Thyroid gland (tissue), 4 donors: ENCODE data around the gene FOXF2. TPM values are rescaled to one million over a fixed set of nuclear protein-coding genes. Genes with fewer than 3 reads are reported as not detected.

Source experiments
- DNase-seq, 2 donors: peaks; one replicate each; pipeline ENCODE4 v3.0.0-alpha.2; 2019
- H3K27ac ChIP-seq, 3 donors: fragments of 200-600 bp; sonication (generic); 1 replicate in 2 of 3; 2 replicates in 1 of 3; pipeline ENCODE4 v1.5.1; 2016 to 2019; ENCODE audit warnings: mild to moderate bottlenecking in 1 of 3, moderate library complexity in 1 of 3
- H3K27me3 ChIP-seq: fragments of 200-600 bp; sonication (generic); one replicate; pipeline ENCODE4 v1.5.1; 2019
- H3K36me3 ChIP-seq, 2 donors: fragments of 200-600 bp; sonication (generic); one replicate each; pipeline ENCODE4 v1.5.1; 2016 to 2019
- H3K4me1 ChIP-seq, 2 donors: fragments of 200-600 bp; sonication (generic); one replicate each; pipeline ENCODE4 v1.5.1; 2017 to 2019
- H3K4me3 ChIP-seq, 3 donors: fragments of 200-600 bp; sonication (generic); replicated peaks in 1 of 3; 1 replicate in 2 of 3; 2 replicates in 1 of 3; pipeline ENCODE4 v1.5.1; 2016; ENCODE audit warnings: mild to moderate bottlenecking in 1 of 3
- H3K9me3 ChIP-seq: fragments of 200-600 bp; sonication (generic); one replicate; pipeline ENCODE4 v1.5.1; 2017
- CTCF ChIP-seq, 6 experiments: fragments of 200-600 bp in 3 of 6; fragments of 450-650 bp in 3 of 6; sonication (generic) in 3 of 6; IDR thresholded peaks; one replicate each; pipeline ENCODE4 v1.5.1; 2016 to 2019; ENCODE audit warnings: antibody characterized with exemption in 6 of 6, mild to moderate bottlenecking in 2 of 6, inconsistent platforms in 1 of 6, moderate library complexity in 1 of 6
- POLR2A ChIP-seq, 2 donors: fragments of 450-650 bp; IDR thresholded peaks; one replicate each; pipeline ENCODE4 v1.6.1; 2017; ENCODE audit warnings: antibody characterized with exemption in 2 of 2, mild to moderate bottlenecking in 2 of 2, moderate library complexity in 1 of 2
- WGBS, 2 donors: methylation state at CpG; one replicate each; pipeline ENCODE4 v1.1.5; 2017; 5-methylcytosine and 5-hydroxymethylcytosine counted together
- intact Hi-C: fragments of 100-400 bp; cut with DNase I; formaldehyde crosslinking; loops from one replicate; pipeline ENCODE4 v1.15.1; 2023
- total RNA-seq, 4 donors: library from RNA; depleted of rRNA; stranded (reverse); fragments of >200 nt; gene quantifications; one replicate each; pipeline ENCODE4 v1.2.3, GENCODE V29; 2016

The FOXF2 gene
- total RNA-seq, 4 donors from 2014 or later: 1.3 to 2.0 (median 1.7) TPM

GRCh38 chr6:1415416-1416063, 26.2 kb downstream of the FOXF2 start:
- H3K27me3 ChIP-seq: no peaks in the 10 kb centered on the region
- intact Hi-C loops: no loop called here
- H3K4me3 ChIP-seq: no peak overlapping the region
- DNase-seq: no peak
- no peaks in the 10 kb centered on the region for H3K36me3 ChIP-seq
- TF ChIP-seq POLR2A (IDR thresholded peaks at IDR 0.05) (no peak), CTCF (IDR thresholded peaks at IDR 0.05) (no peak)
- 83 to 93% methylated on average over 10 of the region's 10 CpGs for WGBS, 2 donors
- H3K4me1 ChIP-seq: no peaks in the 10 kb centered on the region
- H3K27ac ChIP-seq: no peak overlapping the region
- no peaks in the 10 kb centered on the region for H3K9me3 ChIP-seq

- intact Hi-C loops: no loop called here
- Histone ChIP-seq H3K9me3 (no peaks in the 10 kb centered on the region), H3K27ac (no peak overlapping the region), H3K36me3 (no peaks in the 10 kb centered on the region), H3K4me1 (no peaks in the 10 kb centered on the region), H3K27me3 (no peaks in the 10 kb centered on the region), H3K4me3 (no peak overlapping the region)
- no peak for TF ChIP-seq POLR2A (IDR thresholded peaks at IDR 0.05)
- TF ChIP-seq CTCF (IDR thresholded peaks at IDR 0.05): no peak
- DNase-seq: no peak
- 62 to 77% methylated on average over 11 to 12 of the region's 21 CpGs for WGBS, 2 donors
These were observed 26.9 kb downstream of the FOXF2 start for GRCh38 chr6:1416191-1416760.

- Histone ChIP-seq H3K4me1 (no peaks in the 10 kb centered on the region), H3K27me3 (no peaks in the 10 kb centered on the region), H3K27ac (no peak overlapping the region), H3K4me3 (no peak overlapping the region), H3K9me3 (no peaks in the 10 kb centered on the region), H3K36me3 (no peaks in the 10 kb centered on the region)
- DNase-seq: no peak
- intact Hi-C loops: no loop called here
- WGBS, 2 donors: 81 to 86% methylated on average over 11 of the region's 11 CpGs
- TF ChIP-seq POLR2A (IDR thresholded peaks at IDR 0.05): no peak
- TF ChIP-seq CTCF (IDR thresholded peaks at IDR 0.05): no peak
These were observed 27.4 kb downstream of the FOXF2 start for GRCh38 chr6:1416820-1417219.

- no peaks in the 10 kb centered on the region for H3K27me3 ChIP-seq
- intact Hi-C loops: no loop called here
- 95% methylated on average over 12 of the region's 12 CpGs for WGBS, 2 donors
- H3K4me3 ChIP-seq: no peak overlapping the region
- TF ChIP-seq POLR2A (IDR thresholded peaks at IDR 0.05) (no peak), CTCF (IDR thresholded peaks at IDR 0.05) (no peak)
- no peaks in the 10 kb centered on the region for H3K4me1 ChIP-seq
- no peak overlapping the region for H3K27ac ChIP-seq
- no peaks in the 10 kb centered on the region for H3K9me3 ChIP-seq
- H3K36me3 ChIP-seq: no peaks in the 10 kb centered on the region
- no peak for DNase-seq
These were observed 28.3 kb downstream of the FOXF2 start for GRCh38 chr6:1417718-1418117.

GRCh38 chr6:1418471-1419191, 29.3 kb downstream of the FOXF2 start:
- no peaks in the 10 kb centered on the region for H3K36me3 ChIP-seq
- WGBS, 2 donors: 82 to 85% methylated on average over 14 of the region's 15 CpGs
- no peaks in the 10 kb centered on the region for H3K27me3 ChIP-seq
- no peak overlapping the region for H3K27ac ChIP-seq
- H3K9me3 ChIP-seq: no peaks in the 10 kb centered on the region
- H3K4me1 ChIP-seq: no peaks in the 10 kb centered on the region
- intact Hi-C loops: no loop called here
- H3K4me3 ChIP-seq: no peak overlapping the region
- no peak for TF ChIP-seq CTCF (IDR thresholded peaks at IDR 0.05)
- no peak for TF ChIP-seq POLR2A (IDR thresholded peaks at IDR 0.05)
- DNase-seq: no peak
